SU-DHL-6 (cell line): ENCODE data around the gene AOC3.

Source experiments
- H2AFZ ChIP-seq: fragments of 200-600 bp; sonication (generic); 2 replicates; pipeline ENCODE4 v1.6.1; 2014; ENCODE audit warnings: low read depth, mild to moderate bottlenecking, moderate library complexity, mixed read lengths, antibody characterized with exemption, low read length; ENCODE audit not compliant: severe bottlenecking
- H3F3A ChIP-seq: fragments of 200-600 bp; shearing (Covaris generic); 2 replicates; pipeline ENCODE4 v1.6.0; 2016; ENCODE audit warnings: antibody characterized with exemption, mild to moderate bottlenecking; ENCODE audit not compliant: insufficient read depth
- H3K27ac ChIP-seq: fragments of 200-600 bp; sonication (generic); 2 replicates; pipeline ENCODE4 v1.5.1; 2016; ENCODE audit warnings: low read depth, mild to moderate bottlenecking, low read length, moderate library complexity, mixed read lengths
- H3K27me3 ChIP-seq: fragments of 200-600 bp; sonication (generic), shearing (Covaris generic); 2 replicates; pipeline ENCODE4 v1.6.0; 2014; ENCODE audit warnings: mild to moderate bottlenecking, low read length
- H3K36me3 ChIP-seq: fragments of 200-600 bp; sonication (generic); 2 replicates; pipeline ENCODE4 v1.6.1; 2014; ENCODE audit warnings: mild to moderate bottlenecking, low read length, mixed read lengths
- H3K4me2 ChIP-seq: fragments of 300-600, 200-600 bp; shearing (Covaris generic), sonication (generic); 2 replicates; pipeline ENCODE4 v1.6.0; 2014; ENCODE audit warnings: low read length, low read depth, mild to moderate bottlenecking; ENCODE audit not compliant: poor library complexity, severe bottlenecking
- H3K4me3 ChIP-seq: fragments of 200-600 bp; sonication (generic); 2 replicates; pipeline ENCODE4 v1.5.1; 2014; ENCODE audit warnings: antibody characterized with exemption, low read length, mild to moderate bottlenecking, mixed read lengths; ENCODE audit not compliant: insufficient read depth, poor library complexity, severe bottlenecking
- H3K79me2 ChIP-seq: fragments of 200-600 bp; sonication (generic); 2 replicates; pipeline ENCODE4 v1.6.1; 2014; ENCODE audit warnings: mild to moderate bottlenecking, low read length, moderate library complexity; ENCODE audit not compliant: insufficient read depth
- H3K9ac ChIP-seq: fragments of 200-600 bp; sonication (generic); 2 replicates; pipeline ENCODE4 v1.7.0; 2014; ENCODE audit warnings: mild to moderate bottlenecking, low read length
- H3K9me2 ChIP-seq: fragments of 200-600 bp; sonication (generic); replicated peaks from 2 replicates; pipeline ENCODE4 v1.6.1; 2014; ENCODE audit warnings: low read length; ENCODE audit not compliant: insufficient read depth
- H3K9me3 ChIP-seq: fragments of 200-600 bp; sonication (generic); 2 replicates; pipeline ENCODE4 v1.6.1; 2014; ENCODE audit warnings: low read length, mixed read lengths; ENCODE audit not compliant: insufficient read depth
- H4K20me1 ChIP-seq: fragments of 200-600 bp; sonication (generic); 2 replicates; pipeline ENCODE4 v1.6.1; 2014; ENCODE audit warnings: low read depth, mild to moderate bottlenecking, antibody characterized with exemption, low read length, moderate library complexity, mixed read lengths
- EZH2phosphoT487 ChIP-seq: fragments of 200-600 bp; sonication (generic), shearing (Covaris generic); conservative IDR thresholded peaks from 2 replicates; pipeline ENCODE4 v1.6.1; 2018; ENCODE audit warnings: mild to moderate bottlenecking, antibody characterized with exemption, low read length, moderate library complexity, mixed read lengths
- TF ChIP-seq, protein P1 (sequence below): fragments of 200-600 bp; sonication (generic); IDR thresholded peaks from one replicate; pipeline ENCODE4 v1.5.1; 2017; ENCODE audit warnings: antibody characterized with exemption, mild to moderate bottlenecking, low read length, moderate library complexity; ENCODE audit not compliant: insufficient read depth, poor library complexity, severe bottlenecking

Gene AOC3

DNA sequence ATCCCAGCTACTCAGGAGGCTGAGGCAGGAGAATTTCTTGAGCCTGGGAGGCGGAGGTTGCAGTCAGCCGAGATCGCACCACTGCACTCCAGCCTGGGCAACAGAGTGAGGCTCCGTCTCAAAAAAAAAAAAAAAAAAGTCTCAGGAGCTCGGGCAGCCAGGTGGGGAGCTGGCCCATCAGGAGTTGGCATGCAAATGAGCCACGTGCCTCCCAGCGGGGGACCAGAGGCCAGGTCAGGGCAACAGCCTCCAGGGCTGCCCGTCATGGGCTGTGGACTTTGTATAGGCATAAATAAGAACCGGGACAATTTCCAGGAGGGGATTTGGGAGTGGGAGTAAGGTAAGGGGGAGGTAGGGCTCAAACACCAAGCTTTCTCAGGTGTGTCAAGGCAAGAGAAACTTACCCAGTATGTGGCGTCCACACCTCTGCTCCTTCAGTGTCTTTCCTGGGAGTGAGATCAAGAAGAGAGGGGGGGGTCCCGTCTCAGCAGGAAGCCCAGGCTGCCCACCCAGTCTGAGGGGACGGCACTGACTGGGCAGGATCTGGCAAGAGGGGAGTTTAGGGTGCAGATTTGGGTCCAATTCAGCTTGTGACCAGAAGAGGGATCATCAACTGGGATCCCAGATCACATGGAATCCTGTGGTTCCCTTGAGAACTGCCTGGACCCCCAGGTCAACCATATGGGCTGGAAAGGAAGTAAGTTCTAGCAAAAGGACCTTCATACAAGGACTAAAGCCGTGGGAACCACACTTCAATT is 27.3 kb downstream of the AOC3 start:
- Histone ChIP-seq H2AFZ (no peak overlapping the region), H3K27ac (no peak overlapping the region), H3K9me3 (no peaks in the 10 kb centered on the region), H3F3A (no peaks in the 10 kb centered on the region), H3K4me3 (no peak overlapping the region), H3K9me2 (no peaks in the 10 kb centered on the region), H3K27me3 (no peaks in the 10 kb centered on the region), H4K20me1 (no peaks in the 10 kb centered on the region), H3K36me3 (no peaks in the 10 kb centered on the region), H3K9ac (no peak overlapping the region), H3K4me2 (no peak overlapping the region), H3K79me2 (no peaks in the 10 kb centered on the region)
- TF ChIP-seq, protein P1, sequence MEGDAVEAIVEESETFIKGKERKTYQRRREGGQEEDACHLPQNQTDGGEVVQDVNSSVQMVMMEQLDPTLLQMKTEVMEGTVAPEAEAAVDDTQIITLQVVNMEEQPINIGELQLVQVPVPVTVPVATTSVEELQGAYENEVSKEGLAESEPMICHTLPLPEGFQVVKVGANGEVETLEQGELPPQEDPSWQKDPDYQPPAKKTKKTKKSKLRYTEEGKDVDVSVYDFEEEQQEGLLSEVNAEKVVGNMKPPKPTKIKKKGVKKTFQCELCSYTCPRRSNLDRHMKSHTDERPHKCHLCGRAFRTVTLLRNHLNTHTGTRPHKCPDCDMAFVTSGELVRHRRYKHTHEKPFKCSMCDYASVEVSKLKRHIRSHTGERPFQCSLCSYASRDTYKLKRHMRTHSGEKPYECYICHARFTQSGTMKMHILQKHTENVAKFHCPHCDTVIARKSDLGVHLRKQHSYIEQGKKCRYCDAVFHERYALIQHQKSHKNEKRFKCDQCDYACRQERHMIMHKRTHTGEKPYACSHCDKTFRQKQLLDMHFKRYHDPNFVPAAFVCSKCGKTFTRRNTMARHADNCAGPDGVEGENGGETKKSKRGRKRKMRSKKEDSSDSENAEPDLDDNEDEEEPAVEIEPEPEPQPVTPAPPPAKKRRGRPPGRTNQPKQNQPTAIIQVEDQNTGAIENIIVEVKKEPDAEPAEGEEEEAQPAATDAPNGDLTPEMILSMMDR = no peak
- TF ChIP-seq EZH2phosphoT487 = no peak

DNA sequence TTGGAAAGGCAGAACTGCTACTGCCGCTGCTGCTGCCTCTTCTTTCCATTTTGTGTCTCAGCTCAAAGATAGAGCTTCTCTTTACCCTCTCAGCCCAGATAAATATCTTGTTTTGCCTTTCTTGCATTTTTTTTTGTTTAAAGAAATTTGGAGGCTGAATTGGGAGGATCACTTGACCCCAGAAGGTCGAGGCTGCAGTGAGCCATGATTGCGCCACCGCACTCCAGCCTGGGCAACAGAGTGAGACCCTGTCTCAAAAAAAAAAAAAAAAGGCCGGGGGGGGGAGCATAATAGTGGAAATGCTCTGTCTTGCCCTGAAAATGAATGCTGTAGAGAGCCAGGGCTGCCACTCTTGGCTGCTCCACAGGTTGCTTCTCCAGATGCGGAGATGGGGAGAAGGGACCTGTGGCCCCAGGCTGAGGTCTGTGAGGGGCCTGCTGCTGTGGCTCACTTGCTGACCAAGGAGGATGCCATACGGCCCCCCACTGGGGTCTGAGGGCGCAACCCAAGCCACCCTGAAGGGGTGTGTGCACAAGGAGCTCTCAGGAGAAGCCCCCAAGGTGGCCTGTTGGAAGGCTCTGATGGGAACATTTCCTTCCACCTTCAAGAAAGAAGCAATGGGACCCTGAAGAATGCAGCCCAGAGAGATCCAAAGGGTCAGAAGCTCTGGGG is 28.1 kb downstream of the AOC3 start:
- Histone ChIP-seq H3K9me3 (no peaks in the 10 kb centered on the region), H3K27me3 (no peaks in the 10 kb centered on the region), H3K9me2 (no peaks in the 10 kb centered on the region), H2AFZ (no peak overlapping the region), H3K4me3 (no peak overlapping the region), H3K36me3 (no peaks in the 10 kb centered on the region), H4K20me1 (no peaks in the 10 kb centered on the region), H3K4me2 (no peak overlapping the region), H3K79me2 (no peaks in the 10 kb centered on the region), H3K27ac (no peak overlapping the region), H3K9ac (no peak overlapping the region), H3F3A (no peaks in the 10 kb centered on the region)
- TF ChIP-seq, protein P1 = no peak
- no peak for TF ChIP-seq EZH2phosphoT487

DNA sequence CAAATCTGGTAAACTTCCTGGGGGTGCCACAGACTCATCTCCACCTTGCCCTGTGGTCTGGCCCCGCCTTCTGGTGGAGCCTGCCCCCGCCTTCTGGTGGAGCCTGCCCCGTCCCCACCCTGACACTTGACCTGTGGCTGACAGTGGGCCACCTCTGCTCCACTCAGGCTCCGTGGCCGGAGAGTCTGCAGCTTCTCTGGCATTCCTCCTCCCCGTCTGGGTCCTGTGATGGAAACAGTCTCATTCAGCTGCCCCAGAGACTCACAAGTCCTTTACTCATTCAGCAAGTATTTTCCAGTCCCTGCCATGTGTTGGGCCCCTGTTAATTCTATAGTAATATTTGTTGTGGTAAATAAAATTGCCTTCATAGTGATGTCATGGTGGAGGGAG is 28.6 kb downstream of the AOC3 start:
- H3K4me2 ChIP-seq = no peak overlapping the region
- H3K9me3 ChIP-seq = no peaks in the 10 kb centered on the region
- TF ChIP-seq, protein P1 = no peak
- TF ChIP-seq EZH2phosphoT487 = no peak
- H3K36me3 ChIP-seq = no peaks in the 10 kb centered on the region
- no peak overlapping the region for H3K27ac ChIP-seq
- no peaks in the 10 kb centered on the region for H3F3A ChIP-seq
- H4K20me1 ChIP-seq = no peaks in the 10 kb centered on the region
- H3K27me3 ChIP-seq = no peaks in the 10 kb centered on the region
- H3K4me3 ChIP-seq = no peak overlapping the region
- no peak overlapping the region for H3K9ac ChIP-seq
- no peaks in the 10 kb centered on the region for H3K9me2 ChIP-seq
- no peaks in the 10 kb centered on the region for H3K79me2 ChIP-seq
- no peak overlapping the region for H2AFZ ChIP-seq
